NOMO-1 (cell line): ENCODE data around the gene CCIN.
"Not testable (repeated sequence)": the region's sequence is repeated elsewhere in the genome, so short reads cannot be mapped to it uniquely, and the experiment has no call there.

ENCODE experiments used
- DNase-seq, 2 experiments: peaks; one replicate each; lab custom pipeline; 2025; ENCODE audit not compliant: unreplicated experiment in 2 of 2; lab: John Stamatoyannopoulos, UW

CCIN gene

DNA sequence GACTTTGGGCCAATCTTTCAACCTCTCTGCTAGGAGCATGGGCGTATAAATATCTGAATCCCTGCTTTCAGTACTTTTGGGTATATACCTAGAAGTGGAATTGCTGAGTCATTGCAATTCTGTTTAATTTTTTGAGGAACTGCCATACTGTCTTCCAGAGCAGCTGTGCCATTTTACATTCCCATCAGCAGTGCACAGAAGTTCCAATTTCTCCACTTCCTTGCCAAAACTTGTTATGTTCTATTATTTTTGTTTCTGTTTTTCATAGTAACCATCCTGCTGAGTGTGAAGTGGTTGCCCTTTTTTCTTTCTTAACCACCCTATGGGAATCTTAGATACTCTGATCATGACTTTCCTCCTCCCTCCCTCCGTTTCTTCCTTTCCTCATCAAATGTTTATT, 11.1 kb upstream of the CCIN start:
- peak in 1 of 2 experiments; percentile 66 for DNase-seq

DNA sequence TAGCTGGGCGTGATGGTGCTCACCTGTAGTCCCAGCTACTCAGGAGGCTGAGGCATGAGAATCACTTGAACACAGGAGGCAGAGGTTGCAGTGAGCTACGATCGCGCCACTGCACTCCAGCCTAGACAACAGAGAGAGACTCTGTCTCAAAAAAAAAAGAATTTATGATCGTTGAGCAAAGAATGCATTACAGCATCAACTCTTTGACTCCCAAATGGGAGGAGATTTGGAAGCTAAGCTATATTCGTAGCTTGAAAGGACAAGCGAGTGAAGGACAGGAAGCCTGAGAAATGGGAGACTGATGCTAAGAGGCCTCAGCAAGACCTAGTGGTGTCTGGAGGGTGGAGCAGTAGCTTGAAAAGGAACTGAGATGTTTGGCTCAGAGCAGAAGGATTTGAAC, 10.3 kb upstream of the CCIN start:
- DNase-seq, result no peak

DNA sequence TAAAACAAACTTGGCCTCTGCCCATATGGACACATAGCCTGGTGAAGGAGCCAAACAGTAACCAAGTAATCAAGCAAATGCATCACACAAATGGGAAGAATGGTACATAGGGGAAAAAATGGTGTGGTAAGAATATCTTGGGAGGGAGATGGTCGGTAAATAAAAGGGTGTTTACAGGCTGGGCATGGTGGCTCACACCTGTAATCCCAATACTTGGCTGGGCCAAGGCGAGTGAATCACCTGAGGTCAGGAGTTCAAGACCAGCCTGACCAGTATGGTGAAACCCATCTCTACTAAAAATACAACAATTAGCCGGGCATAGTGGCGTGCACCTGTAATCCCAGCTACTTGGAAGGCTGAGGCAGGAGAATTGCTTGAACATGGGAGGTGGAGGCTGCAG, 9.7 kb upstream of the CCIN start:
- DNase-seq, result not testable (repeated sequence)

DNA sequence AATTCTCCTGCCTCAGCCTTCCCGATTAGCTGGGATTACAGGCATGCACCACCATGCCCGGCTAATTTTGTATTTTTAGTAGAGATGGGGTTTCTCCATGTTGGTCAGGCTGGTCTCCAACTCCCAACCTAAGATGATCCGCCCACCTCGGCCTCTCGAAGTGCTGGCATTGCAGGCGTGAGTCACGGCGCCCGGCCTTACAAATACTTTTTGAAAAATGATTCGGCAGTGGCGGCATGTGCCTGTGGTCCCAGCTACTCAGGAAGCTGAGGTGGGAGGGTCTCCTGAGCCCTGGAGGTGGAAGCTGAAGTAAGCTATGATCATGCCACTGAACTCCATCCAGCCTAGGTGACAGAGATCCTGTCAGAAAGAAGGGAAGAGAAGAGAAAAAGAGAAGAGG, 9.1 kb upstream of the CCIN start:
- DNase-seq, result not testable (repeated sequence)

DNA sequence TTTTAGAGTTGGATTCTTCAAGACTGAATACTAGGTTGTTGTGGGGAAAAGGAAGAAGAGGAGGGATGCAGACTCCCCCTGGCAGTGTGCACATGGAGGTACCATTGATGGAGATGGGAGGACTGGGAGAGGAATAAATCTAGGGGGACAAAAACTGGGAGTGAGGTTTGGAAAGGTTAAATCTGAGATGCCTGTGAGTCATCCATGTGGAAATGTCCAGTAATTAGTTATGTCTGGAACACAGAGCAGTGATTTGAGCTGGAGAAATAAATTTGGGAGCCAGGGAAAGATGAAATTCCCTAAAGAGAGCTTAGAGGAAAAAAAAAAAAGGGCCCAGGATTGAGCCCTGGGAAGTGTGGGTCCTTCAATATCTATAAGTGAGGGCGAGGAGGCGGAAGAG, 8.0 kb upstream of the CCIN start:
- no peak for DNase-seq

DNA sequence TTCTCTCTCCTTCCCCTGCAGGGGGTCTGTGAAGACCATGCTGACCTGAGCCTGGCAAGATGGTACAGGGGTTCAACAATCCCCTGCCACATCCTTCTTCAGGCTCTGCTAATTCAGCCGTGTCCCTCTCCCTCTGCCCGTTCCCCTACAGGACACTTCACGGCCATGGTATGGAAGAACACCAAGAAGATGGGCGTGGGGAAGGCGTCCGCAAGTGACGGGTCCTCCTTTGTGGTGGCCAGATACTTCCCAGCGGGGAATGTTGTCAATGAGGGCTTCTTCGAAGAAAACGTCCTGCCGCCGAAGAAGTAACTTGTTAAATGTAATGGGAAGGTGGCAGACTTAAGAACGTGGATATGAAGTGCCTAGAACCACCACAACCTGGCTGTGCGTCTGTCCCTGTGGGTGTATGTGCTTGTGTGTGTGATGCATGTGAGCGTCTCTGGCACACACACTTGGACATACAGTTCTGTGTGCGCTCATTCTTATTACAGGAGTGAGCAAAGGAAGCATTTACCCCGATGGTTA, 6.9 kb upstream of the CCIN start:
- no peak for DNase-seq

DNA sequence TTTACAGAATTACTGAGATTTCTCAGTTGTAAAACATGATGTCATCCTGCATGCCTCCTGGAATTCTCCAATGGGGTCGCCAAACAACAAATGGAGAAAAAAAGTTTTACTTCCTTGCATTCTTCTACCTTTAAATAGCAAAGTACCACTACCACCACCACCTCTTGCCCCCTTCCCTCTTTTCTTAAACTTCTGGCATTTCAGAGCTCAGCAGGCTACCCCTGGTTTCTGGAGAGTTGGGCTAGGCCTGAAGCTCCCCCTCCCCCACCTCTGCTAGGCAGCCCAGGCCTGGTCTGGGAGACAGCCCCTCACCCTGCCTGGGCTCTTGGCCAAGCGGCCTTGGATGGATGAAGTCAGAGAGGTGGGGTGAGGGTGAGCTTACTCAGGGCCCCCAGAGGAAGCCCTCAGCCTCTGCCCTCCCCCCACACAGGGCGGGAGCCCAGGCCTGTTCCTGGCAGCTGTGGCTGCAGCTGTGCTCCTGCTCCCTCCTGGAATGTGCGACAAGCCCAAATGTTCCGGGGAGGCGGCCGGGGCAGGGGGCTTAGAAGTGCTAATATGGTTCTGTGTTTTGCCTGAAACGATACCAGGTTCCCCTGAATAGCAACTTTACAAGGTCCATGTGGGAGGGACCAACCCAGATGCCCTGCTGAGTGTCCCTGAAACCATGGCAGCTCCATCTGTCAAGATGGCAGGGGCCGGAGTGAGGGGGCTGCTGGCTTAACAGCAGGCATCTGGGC, 6.0 kb upstream of the CCIN start:
- no peak for DNase-seq

DNA sequence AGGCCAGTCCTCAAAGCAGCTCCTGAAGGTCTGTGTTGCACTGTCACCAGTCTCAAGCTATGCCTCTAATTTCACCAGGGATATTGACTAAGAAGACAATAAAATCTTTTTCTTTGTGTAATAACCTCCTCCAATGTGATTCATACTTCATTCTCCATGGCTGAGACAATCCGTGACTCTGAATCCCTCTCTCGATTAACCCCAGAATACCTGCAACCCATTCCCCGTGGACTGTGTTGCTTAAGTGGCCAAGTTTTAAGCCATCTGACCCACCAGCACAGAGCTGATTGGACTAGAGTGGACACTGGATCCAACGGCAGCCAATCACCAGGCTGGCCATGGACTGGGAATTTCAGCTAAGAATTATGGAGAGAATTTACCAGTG, 5.4 kb upstream of the CCIN start:
- no peak for DNase-seq

DNA sequence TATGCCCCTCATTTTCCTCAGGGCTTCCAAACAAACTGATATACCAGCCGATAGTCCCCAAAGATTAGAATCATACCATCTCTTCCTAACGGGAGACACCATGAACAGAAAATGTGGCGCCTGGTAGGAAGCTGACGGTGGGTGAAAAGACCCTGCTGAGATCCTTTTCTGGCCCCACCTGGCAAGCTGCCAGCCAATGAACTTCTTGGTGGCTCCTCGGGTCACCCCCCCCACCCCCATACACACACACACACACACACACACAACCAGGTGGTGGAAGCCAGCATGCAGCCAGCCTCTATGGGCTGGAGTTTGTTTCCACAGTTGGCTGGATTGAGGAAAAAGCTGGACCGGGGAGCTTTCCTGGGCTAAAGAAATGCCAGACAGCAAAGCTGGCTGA, 4.8 kb upstream of the CCIN start:
- no peak for DNase-seq

DNA sequence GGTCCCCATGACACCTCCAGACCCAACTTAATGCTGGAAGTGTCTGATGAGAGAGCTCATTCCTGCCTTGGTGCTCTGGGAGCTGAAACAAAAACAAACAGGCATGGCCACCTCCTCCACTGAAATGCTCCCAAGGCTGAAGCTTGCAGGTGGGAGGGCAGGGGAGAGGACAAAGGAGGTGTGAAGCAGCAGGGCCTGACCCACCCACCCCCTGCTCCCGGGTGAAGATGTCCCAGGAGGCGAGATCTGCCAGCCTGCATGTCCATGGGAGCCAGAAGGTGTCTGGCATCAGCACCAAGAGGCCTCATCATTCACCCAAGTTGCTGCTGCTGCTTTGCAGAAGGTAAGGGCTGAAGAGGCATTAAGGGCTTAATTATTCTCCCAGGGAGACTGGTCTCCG, 4.2 kb upstream of the CCIN start:
- DNase-seq, result no peak

DNA sequence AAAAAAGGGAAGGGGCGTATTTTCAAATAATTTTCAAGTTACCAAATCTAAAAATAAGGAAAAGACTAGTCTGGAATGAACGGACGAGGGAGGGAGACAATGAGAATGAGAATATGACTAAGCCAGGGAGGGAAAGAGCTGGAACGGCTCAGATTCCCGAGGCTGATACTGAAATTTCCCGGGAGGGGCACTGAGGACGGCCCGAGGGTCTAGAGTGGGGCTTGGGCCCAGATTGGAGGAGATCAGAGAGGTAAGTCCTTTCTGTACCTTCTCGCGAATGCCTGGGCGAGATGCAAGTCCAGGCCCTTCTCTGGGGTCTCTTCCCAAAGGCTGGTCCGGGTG, 3.4 kb upstream of the CCIN start:
- DNase-seq, result no peak

DNA sequence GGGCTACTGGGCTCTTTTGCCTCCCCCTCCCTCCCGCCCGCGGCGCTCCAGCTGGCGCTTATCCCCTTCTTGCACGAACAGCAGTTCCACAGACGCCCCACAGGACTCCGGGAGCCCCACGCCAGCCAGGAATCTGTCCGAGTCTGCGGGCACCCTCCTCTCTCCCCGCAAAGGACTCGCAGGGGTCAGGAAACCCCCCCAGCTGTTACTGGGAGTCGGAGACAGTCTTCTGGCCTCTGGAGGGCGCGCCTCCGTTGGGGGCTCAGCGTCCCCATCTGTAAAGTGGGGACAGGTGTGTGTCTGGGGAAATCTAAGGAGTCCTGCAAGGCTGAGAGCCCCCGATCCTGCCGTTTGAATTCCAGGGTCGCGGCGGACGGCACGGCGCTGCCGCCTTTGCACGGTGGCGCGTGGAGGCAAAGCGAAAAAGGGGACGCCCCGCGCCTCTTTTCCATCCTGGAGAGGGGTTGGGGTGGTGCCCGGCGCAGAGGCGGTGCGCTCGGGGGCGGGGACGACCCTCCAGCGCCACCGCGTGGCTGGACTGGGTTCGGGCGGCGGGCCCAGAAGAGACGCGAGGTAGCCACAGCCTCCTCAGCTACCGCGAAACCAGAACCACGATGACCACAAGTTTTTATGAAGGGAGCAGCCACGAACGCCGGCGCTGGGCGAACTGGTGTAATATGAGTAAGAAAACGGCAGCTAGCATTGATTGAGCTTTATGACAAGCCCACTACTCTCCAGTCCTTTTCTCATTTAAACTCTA, 2.8 kb upstream of the CCIN start:
- DNase-seq, result peak; percentile 90 to 95

DNA sequence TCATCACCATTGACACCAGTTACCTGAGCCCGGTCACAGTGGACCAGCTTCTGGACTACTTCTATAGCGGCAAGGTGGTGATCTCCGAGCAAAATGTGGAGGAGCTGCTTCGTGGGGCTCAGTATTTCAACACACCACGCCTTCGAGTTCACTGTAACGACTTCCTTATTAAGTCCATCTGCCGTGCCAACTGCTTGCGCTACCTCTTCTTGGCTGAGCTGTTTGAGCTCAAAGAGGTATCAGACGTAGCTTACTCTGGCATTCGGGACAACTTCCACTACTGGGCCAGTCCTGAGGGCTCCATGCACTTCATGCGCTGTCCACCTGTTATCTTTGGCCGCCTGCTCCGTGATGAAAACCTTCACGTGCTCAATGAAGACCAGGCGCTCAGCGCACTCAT, 520 bp downstream of the CCIN start:
- peak; percentile 85 to 90 for DNase-seq

DNA sequence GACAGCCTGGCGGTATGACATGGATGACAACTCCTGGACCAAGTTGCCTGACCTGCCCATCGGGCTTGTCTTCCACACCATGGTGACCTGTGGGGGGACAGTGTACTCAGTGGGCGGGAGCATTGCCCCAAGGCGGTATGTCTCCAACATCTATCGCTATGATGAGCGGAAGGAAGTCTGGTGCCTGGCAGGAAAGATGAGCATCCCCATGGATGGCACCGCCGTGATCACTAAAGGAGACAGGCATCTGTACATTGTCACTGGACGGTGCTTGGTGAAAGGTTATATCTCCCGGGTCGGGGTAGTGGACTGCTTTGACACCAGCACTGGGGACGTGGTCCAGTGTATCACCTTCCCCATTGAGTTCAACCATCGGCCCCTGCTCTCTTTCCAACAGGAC, 1.3 kb downstream of the CCIN start:
- DNase-seq, result no peak

DNA sequence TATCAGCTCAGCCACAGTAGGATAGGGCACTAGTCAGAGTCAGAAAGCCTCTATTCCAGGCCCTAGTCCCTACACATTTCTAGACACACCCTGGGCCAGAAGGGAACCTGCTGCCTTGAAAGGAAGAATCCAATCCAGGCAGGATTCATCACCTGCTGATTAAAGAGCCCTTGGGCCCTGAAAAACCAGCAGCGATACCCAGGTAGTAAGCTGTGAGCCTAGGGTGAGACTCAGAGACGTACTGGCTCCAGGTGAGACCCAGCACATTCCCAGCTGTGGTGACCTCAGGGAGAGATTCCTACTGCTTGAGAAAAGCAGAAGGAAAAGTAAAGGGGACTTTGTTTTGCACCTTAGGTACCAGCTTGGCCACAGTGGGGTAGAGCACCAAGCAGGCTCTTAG, 4.7 kb downstream of the CCIN start:
- no peak for DNase-seq

DNA sequence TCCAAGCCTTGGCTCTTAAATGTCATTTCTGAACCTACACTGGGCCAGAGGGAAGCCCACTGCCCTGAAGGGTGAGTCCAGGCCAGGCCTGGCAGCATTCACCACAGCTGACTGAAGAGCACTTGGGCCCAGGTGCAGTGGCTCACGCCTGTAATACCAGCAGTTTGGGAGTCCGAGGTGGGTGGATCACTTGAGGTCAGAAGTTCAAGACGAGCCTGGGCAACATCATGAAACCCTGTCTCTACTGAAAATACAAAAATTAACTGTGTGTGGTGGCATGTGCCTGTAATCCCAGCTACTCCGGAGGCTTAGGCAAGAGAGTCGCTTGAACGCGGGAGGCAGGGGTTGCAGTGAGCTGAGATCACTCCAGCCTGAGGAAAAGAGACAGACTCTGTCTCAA, 5.1 kb downstream of the CCIN start:
- DNase-seq, result no peak

DNA sequence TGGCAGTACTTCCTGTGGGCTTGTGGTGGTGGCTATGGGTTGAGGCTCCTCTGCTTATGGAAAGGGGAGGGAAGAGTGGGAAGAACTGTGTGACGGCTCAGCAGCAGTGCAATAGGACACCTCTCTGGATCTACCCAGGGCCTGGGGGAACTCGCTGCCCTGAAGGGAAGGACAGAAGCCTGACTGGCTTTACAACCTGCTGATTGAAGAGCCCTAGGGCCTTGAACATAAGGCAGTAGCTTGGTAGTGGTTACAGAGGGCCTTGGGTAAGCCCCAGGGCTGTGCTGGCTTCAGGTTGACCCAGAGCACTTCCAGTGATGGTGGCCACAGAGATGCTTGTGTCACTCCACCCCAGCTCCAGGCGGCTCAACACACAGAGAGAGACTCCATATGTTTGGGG, 5.5 kb downstream of the CCIN start:
- DNase-seq, result no peak

DNA sequence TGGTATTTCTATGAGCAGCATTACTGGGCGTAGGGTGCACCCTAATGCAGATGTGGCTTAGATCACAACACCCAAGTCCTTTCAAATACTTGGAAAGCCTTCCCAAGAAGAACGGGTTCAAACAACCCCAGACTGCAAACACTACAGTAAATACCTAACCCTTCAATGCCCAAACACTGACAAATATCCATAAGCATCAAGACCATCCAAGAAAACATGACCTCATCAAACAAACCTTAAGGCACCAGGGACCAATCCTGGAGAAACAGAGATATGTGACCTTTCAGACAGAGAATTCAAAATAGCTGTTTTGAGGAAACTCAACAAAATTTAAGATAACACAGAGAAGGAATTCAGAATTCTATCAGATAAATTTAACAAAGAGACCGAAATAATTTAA, 6.0 kb downstream of the CCIN start:
- not testable (repeated sequence) for DNase-seq

DNA sequence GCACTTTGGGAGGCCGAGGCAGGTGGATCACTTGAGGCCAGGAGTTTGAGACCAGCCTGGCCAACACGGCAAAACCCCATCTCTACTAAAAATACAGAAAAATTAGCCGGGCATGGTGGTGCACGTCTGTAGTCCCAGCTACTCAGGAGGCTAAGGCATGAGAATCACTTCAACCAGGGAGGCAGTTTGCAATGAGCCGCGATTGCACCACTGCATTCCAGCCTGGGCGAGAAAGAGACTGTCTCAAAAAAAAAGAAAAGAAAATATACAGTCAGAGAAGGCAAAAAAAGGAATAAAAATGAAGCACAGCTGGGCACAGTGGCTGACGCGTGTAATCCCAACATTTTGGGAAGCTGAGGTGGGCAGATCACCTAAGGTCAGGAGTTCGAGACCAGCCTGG, 7.3 kb downstream of the CCIN start:
- not testable (repeated sequence) for DNase-seq

DNA sequence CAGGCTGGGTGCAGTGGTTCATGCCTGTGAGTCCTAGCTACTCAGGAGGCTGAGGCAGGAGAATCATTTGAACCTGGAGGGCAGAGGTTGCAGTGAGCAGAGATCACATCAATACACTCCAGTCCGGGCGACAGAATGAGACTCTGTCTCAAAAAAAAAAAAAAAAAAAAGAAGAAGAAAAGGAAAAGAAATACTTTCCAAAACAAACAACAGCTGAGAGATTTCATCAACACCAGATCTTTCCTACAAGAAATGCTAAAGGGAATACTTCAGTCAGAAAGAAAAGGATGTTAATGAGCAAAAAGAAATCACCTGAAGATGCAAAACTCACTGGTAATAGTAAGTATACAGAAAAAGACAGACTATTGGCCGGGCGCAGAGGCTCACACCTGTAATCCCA, 8.4 kb downstream of the CCIN start:
- DNase-seq, result no peak

DNA sequence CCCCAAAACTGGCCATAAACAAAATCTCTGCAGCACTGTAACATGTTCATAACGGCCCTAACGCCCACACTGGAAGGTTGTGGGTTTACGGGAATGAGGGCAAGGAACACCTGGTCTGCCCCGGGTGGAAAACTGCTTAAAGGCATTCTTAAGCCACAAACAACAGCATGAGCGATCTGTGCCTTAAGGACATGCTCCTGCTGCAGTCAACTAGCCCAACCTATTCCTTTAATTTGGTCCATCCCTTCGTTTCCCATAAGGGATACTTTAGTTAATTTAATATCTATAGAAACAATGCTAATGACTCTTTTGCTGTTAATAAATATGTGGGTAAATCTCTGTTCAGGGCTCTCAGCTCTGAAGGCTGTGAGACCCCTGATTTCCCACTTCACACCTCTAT, 11.1 kb downstream of the CCIN start:
- DNase-seq, result not testable (repeated sequence)

DNA sequence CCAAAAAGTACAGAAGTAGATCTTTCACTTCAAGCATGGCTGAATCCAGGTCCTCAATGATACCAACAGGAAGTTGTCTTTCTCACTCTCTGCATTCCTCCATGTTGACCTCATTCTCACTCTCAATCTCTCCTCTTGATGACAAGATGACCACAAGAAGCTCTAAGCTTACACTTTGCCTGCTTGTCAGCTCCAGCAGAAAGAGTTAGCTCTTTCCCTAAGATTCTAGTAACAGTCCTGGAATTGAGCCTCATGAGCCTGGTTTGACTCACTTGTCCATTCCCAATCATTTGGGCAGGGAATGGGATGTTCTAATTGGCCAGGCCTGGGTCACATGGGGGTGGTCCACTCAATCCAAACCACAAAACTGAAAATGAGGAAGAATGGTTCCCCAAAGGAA, 18.2 kb downstream of the CCIN start:
- no peak for DNase-seq
